Activated naive CD8-positive, alpha-beta T cell treated with anti-CD3 and anti-CD28 coated beads, Interleukin-2, amount 50 U/mL, for 24 hours (primary cell): ENCODE results near the gene KDM1A.
A peak's percentile ranks its signal among the peaks of the same experiment; 100 is the strongest.

Experiments
- ATAC-seq: fragments of 150-1000 bp; cut with Tn5 transposase; one replicate; pipeline ENCODE4 v1.10.0; 2021
- DNase-seq: peaks from one replicate; pipeline ENCODE4 v3.0.0; 2021
- H3K27ac Mint-ChIP-seq: one replicate; pipeline ENCODE4 v1.8.0; 2021; ENCODE audit warnings: mild to moderate bottlenecking, mixed read lengths
- H3K27me3 Mint-ChIP-seq: one replicate; pipeline ENCODE4 v1.8.0; 2021; ENCODE audit warnings: mixed read lengths
- H3K36me3 Mint-ChIP-seq: one replicate; pipeline ENCODE4 v1.8.0; 2021; ENCODE audit warnings: low read depth, mixed read lengths
- H3K4me1 Mint-ChIP-seq: one replicate; pipeline ENCODE4 v1.8.0; 2021; ENCODE audit warnings: mixed read lengths
- H3K4me3 Mint-ChIP-seq: one replicate; pipeline ENCODE4 v1.8.0; 2021; ENCODE audit warnings: mild to moderate bottlenecking, moderate library complexity, mixed read lengths
- H3K9me3 Mint-ChIP-seq: one replicate; pipeline ENCODE4 v1.8.0; 2021; ENCODE audit warnings: mixed read lengths

KDM1A gene

DNA sequence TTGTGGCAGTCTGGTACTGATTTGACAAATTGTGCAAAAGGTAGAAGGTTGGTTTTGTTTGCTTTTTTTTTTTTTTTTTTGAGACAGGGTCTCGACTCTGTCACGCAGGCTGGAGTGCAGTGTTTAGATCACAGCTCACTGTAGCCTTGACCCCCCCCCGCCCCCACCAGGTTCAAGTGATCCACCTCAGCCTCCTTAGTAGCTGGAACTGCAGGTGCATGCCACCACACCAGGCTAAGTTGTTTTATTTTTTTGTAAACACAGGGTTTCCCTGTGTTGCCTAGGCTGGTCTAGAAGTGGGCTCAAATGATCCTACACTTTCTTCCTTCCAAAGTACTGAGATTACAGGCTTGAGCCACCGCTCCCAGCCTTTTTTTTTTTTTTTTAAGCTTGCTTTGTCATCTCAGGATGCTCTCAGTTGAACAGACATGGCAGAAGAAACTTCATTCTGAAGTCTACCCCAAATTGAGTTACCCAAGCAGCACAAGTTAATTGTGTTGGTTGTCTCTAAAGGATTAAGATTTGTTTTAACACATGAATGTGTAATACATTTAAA, 8.2 kb downstream of the KDM1A start:
- Mint-ChIP-seq H3K27ac (no peak overlapping the region), H3K36me3 (peaks cover 11% of the 10 kb centered on the region), H3K4me3 (no peak overlapping the region), H3K4me1 (peaks cover 65% of the 10 kb centered on the region), H3K9me3 (peaks cover 8% of the 10 kb centered on the region), H3K27me3 (no peaks in the 10 kb centered on the region)
- ATAC-seq (no peak), DNase-seq (no peak)

DNA sequence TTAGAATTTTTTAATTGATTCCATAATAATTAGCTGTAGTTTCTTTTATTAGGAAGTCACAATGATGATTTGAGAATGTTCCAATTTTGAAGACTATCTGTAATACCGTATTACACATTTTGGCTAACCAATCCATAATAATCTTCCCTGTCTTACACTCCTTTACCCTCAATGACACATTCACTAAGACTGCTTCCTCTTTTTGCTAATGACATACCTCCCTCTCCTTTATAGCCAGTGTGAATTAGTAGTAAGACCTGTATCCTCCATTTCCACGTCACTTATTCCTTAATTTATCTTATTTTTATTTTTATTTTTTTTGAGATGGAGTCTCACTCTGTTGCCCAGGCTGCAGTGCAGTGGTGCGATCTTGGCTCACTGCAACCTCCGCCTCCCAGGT, 10.1 kb downstream of the KDM1A start:
- Mint-ChIP-seq H3K9me3 (no peaks in the 10 kb centered on the region), H3K4me3 (no peak overlapping the region), H3K27ac (no peak overlapping the region), H3K4me1 (peaks cover 55% of the 10 kb centered on the region), H3K27me3 (no peaks in the 10 kb centered on the region), H3K36me3 (peaks cover 6% of the 10 kb centered on the region)
- DNase-seq (no peak), ATAC-seq (no peak)

DNA sequence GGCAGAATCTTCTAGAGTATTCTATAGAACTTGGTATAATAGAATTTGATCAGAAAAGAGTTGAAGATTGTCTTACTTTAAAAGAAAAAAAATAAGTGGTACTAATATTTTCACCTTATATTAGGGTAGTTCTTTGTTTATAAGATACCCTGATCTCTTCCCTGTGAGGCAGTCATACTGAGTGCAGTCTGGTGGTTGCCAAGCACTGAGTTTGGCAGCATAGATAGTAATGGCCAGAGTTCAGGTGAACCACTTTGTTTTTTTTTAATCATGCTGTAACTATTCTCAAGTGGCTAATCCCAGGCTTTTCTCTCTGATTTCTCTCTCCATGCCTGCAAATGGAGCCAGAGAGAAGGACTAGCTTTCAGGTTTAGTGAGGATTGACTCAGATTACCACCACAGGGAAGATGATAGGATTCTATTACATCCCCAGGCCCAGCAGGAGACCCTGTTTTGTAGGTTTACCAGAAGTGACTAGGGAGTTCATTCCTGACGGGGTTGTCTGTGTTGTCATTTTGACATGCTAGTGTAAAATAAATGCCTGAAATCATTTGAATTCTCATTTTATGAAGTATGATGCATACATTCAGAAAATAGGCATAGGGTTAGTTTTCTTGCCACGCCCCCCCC, 16.7 kb downstream of the KDM1A start:
- Mint-ChIP-seq H3K4me1 (peaks cover 32% of the 10 kb centered on the region), H3K4me3 (no peak overlapping the region), H3K9me3 (no peaks in the 10 kb centered on the region), H3K27ac (no peak overlapping the region), H3K27me3 (no peaks in the 10 kb centered on the region), H3K36me3 (peaks cover 15% of the 10 kb centered on the region)
- ATAC-seq (no peak), DNase-seq (no peak)

DNA sequence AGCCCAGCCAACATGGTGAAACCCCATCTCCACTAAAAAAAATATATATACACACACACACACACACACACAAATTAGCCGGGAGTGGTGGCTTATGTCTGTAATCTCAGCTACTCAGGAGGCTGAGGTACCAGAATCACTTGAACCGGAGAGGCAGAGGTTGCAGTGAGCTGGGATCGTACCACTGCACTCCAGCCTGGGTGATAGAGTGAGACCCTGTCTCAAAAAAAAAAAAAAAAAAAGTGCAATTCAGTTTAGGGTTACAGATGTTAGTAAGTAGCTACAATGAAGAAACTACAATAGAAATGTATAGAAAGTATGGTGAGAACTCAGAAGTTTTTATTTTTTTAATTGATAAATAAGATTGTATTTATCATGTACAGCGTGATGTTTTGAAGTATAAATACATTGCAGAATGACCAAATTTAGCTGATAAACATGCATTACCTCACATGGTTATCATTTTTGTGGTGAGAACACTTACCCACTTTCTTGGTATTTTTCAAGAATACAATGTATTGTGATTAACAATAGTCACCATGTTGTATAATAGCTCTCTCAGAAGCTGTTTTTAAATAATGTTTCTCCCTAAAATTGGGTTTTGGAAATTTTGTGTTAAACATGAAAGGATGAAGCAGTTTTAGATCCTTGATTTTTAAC, 17.9 kb downstream of the KDM1A start:
- peaks cover 28% of the 10 kb centered on the region for H3K4me1 Mint-ChIP-seq
- DNase-seq (no peak), ATAC-seq (no peak)
- no peaks in the 10 kb centered on the region for H3K9me3 Mint-ChIP-seq
- no peaks in the 10 kb centered on the region for H3K27me3 Mint-ChIP-seq
- H3K4me3 Mint-ChIP-seq, result no peak overlapping the region
- peaks cover 16% of the 10 kb centered on the region for H3K36me3 Mint-ChIP-seq
- H3K27ac Mint-ChIP-seq, result no peak overlapping the region

DNA sequence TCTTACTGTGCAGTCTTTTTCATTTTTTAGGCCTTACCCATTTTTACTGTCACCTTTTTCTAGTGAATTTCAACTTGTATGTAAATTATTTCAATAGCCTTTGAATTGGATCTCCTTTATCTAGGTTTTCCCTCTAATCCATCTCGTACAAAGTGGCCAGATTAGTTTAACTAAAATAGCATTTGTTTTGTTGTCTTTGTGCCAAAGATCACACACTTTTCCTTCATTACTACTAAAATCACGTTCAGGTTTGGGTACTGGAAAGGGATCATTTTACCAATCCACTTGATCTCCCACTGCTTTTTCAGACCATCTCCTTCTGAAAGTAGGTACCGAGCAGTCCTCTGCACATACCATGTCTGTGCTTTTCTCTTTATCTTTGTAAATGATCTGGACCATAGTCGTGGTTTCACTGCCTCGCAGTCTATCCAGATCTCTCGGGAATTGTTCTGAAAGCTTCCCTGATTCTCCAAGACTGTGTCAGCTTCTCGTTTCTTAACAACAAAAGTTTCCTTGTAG, 20.1 kb downstream of the KDM1A start:
- Mint-ChIP-seq H3K4me3 (no peak overlapping the region), H3K9me3 (no peaks in the 10 kb centered on the region), H3K27ac (no peak overlapping the region), H3K4me1 (peaks cover 26% of the 10 kb centered on the region), H3K36me3 (peaks cover 14% of the 10 kb centered on the region), H3K27me3 (no peaks in the 10 kb centered on the region)
- DNase-seq, result no peak
- ATAC-seq, result no peak

DNA sequence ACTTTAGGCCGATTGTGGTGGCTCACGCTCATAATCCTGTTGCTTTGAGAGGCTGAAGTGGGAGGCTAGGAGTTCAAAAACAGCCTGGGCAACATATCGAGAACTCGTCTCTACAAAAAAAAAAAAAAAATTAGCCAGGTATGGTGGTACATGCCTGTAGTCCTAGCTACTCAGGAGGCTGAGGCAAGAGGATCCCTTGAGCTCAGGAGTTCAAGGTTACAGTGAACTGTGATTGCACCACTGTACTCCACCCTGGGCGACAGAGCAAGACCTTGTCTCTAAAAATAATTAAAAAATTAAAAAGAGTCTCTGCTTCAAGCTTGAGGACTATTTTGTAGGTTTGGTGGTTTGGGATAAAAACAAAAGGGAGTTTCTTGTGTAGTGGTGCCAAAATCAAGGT, 21.2 kb downstream of the KDM1A start:
- ATAC-seq (no peak), DNase-seq (no peak)
- Mint-ChIP-seq H3K9me3 (no peaks in the 10 kb centered on the region), H3K36me3 (peaks cover 14% of the 10 kb centered on the region), H3K4me1 (peaks cover 31% of the 10 kb centered on the region), H3K27me3 (no peaks in the 10 kb centered on the region), H3K27ac (no peak overlapping the region), H3K4me3 (no peak overlapping the region)

DNA sequence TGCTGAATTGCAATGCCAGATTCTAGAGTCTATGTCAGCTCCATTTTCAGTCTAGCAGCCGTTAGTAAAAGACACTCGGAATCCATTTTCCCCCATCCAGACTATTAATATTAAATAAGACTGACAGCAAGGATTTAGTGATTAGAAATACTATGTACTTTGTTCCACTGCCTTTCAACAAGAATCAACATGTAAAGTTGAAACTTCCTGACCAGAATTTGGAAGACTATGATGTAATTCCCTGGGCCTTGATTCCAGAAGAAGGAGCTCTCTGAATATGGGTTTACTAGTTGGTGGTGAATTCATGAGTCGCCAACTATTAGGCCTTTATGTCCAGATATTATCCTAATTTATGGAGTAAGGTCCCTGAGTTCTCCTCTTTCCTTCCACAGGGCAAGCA, 24.8 kb downstream of the KDM1A start:
- DNase-seq (no peak), ATAC-seq (no peak)
- Mint-ChIP-seq H3K4me3 (no peak overlapping the region), H3K27ac (no peak overlapping the region), H3K27me3 (no peaks in the 10 kb centered on the region), H3K4me1 (peaks cover 29% of the 10 kb centered on the region), H3K36me3 (peaks cover 17% of the 10 kb centered on the region), H3K9me3 (no peaks in the 10 kb centered on the region)

DNA sequence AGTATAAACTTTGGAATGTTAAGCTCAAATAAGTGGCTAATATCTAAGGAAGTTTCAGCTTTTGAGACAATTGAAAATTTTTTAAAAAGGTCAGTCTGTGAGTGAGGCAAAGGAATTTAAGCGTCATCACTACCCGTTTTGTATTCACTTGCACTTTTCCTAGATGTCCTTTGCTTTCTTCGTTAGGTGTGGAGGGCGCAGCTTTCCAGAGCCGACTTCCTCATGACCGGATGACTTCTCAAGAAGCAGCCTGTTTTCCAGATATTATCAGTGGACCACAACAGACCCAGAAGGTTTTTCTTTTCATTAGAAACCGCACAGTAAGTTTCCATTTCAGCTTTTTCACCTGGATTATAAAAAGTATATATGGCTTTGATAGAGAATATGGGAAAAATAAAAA, 30.9 kb downstream of the KDM1A start:
- Mint-ChIP-seq H3K9me3 (no peaks in the 10 kb centered on the region), H3K27me3 (no peaks in the 10 kb centered on the region), H3K36me3 (peaks cover 19% of the 10 kb centered on the region), H3K4me3 (no peak overlapping the region), H3K27ac (no peak overlapping the region), H3K4me1 (peaks cover 12% of the 10 kb centered on the region)
- DNase-seq, result no peak
- ATAC-seq, result no peak

DNA sequence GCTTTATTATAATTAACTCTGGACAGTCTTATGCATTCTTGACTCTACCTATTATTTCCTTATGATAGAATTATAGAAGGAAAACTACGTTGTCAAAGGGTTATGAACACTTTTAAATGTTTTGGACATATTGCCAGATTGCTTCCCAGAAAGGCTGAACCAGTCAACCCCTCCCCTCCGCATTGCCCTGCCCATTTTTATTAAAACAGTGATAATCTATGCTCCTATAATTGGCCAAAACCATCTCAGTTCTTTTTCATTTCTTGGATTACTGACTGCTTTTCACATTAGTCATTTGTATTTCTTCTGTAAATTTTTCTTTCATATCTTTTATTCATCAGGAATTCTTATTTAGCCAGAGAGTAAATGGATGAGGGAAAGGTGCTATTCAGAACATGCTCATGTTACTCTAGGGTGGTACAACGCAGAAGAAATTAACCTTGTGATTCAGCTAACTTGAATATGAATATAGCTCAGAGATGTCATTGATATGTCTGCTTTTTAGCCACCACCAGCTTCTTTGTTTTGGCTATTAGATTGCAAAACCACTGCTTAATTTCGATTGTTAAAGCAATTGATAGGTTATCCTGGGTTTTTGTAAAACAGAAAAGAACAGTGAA, 32.1 kb downstream of the KDM1A start:
- Mint-ChIP-seq H3K4me1 (peaks cover 4% of the 10 kb centered on the region), H3K9me3 (no peaks in the 10 kb centered on the region), H3K36me3 (peaks cover 21% of the 10 kb centered on the region), H3K4me3 (no peak overlapping the region), H3K27me3 (no peaks in the 10 kb centered on the region), H3K27ac (no peak overlapping the region)
- no peak for ATAC-seq
- no peak for DNase-seq

DNA sequence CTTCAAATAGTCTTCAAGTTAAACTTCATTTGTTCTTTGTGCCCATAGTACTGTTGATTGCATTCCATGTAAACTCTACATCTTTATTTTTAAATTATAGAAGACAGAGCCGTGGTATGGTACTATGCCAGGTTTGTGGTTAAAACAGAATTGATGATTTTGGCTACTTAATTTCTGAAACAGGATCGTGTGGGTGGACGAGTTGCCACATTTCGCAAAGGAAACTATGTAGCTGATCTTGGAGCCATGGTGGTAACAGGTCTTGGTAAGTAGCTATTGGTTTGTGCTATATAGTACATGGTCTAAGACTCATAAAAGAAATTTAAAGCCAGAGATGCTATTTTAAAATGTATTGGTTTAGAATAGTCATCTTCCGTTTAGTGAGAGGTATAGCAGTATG, 38.0 kb downstream of the KDM1A start:
- Mint-ChIP-seq H3K4me3 (no peak overlapping the region), H3K36me3 (peaks cover 51% of the 10 kb centered on the region), H3K4me1 (peaks cover 7% of the 10 kb centered on the region), H3K9me3 (no peaks in the 10 kb centered on the region), H3K27me3 (no peaks in the 10 kb centered on the region), H3K27ac (no peak overlapping the region)
- no peak for DNase-seq
- peak; percentile 52 for ATAC-seq

DNA sequence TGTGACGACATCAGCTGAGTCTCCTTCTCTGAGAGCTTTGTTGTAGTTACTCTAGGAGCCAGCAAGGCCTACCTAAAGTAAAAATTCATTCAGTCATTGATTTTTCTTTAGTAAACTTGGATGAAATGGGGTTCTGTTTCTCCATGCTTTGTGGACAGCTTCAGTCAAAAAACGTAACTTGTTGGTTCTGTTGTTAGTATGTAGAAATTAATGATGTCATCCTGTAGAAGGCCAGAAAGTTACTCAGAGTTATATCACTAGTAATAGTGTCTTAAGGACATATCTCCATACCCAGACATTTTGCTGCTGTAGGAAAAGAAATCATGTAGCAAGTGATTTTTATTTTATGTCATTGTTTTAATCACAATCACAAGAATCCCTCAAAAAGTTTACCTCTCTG, 43.0 kb downstream of the KDM1A start:
- ATAC-seq (no peak), DNase-seq (no peak)
- no peaks in the 10 kb centered on the region for H3K9me3 Mint-ChIP-seq
- H3K27ac Mint-ChIP-seq, result no peak overlapping the region
- no peak overlapping the region for H3K4me3 Mint-ChIP-seq
- H3K36me3 Mint-ChIP-seq, result peaks cover 47% of the 10 kb centered on the region
- H3K27me3 Mint-ChIP-seq, result no peaks in the 10 kb centered on the region
- H3K4me1 Mint-ChIP-seq, result peaks cover 2% of the 10 kb centered on the region

DNA sequence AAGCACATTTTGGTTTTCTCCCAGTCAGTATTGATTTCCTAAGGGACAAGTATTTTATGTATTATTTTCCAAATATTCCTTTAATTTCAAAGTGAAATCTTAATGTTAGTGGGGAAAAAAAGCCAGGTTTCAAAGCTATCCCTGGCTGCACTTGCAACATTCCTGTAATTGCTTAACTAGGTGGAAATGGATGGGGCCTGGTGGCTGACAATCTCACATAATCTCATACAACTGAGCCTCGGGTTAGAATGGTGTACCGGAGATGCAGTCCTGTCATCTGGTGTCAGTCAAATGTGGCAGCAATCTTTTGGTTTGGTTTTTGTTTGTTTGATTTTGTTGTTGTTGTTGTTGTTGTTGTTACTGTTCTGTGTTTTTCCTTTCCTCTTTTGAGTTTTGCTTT, 46.1 kb downstream of the KDM1A start:
- H3K27ac Mint-ChIP-seq, result no peak overlapping the region
- no peaks in the 10 kb centered on the region for H3K27me3 Mint-ChIP-seq
- peaks cover 52% of the 10 kb centered on the region for H3K36me3 Mint-ChIP-seq
- H3K4me3 Mint-ChIP-seq, result no peak overlapping the region
- no peak for DNase-seq
- peaks cover 9% of the 10 kb centered on the region for H3K4me1 Mint-ChIP-seq
- H3K9me3 Mint-ChIP-seq, result no peaks in the 10 kb centered on the region
- no peak for ATAC-seq

DNA sequence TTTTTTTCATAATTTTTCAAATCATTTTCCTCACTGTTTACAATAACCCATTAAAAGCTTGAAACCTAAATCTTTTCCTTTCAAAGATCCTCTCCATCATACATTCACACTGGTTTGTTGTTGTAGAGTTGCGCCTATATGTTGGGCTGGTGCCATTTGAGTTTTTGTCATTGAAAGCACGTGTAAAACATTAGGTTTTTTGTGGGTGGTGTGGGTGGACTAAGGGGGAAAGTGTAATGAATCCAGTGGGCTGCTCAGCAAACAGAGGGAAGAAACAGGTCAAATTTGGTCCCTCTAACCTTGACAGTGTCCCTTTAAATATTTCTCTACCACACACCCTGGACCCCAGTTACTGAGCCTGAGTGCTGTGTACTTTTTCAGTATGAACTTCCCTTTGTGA, 46.8 kb downstream of the KDM1A start:
- Mint-ChIP-seq H3K36me3 (peaks cover 48% of the 10 kb centered on the region), H3K27me3 (no peaks in the 10 kb centered on the region)
- DNase-seq, result no peak

DNA sequence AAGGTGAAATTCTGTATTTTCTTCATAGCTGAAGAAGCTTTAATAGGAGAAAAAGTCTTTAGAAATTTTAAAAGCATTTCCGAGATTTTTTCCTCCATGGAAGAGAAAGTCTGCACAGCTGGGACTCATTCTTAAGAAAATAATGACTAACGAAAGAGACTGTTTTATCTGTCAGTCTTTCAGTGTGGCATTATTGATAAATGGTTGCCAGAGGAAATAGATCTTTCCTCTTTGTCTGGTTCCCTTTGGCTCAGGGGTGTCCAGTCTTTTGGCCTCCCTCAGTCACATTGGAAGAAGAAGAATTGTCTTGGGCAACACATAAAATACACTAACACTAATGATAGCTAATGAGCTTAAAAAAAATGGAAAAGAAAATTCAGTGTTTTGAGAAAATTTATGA, 49.9 kb downstream of the KDM1A start:
- Mint-ChIP-seq H3K27me3 (no peaks in the 10 kb centered on the region), H3K4me1 (peaks cover 9% of the 10 kb centered on the region), H3K36me3 (peaks cover 54% of the 10 kb centered on the region), H3K27ac (no peak overlapping the region), H3K4me3 (no peak overlapping the region), H3K9me3 (no peaks in the 10 kb centered on the region)
- ATAC-seq, result no peak
- DNase-seq, result no peak

More for the DNA sequence above, 46.8 kb downstream of the KDM1A start:
- Mint-ChIP-seq H3K4me1 (peaks cover 9% of the 10 kb centered on the region), H3K27ac (no peak overlapping the region), H3K4me3 (no peak overlapping the region), H3K9me3 (no peaks in the 10 kb centered on the region)
- no peak for ATAC-seq

DNA sequence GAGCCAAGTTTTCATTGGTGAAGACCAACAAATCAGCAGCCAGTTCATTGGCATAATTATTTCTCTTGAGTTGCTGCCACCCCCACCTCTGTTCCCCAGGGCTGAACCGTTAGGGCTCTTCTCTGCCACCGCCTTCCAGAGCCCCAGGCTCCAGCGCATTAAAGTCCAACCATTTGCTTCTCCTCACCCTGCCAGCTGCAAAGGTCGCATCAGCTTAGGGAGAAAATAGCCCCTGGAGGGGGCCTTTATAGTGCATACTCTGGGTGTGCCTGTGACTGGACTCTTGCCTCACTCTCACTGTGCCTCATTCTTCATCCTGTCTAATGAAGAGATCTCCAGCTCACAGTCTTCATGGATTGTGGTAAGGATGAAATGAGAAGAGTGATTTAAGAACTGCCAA, 50.4 kb downstream of the KDM1A start:
- Mint-ChIP-seq H3K4me3 (no peak overlapping the region), H3K27ac (no peak overlapping the region), H3K4me1 (peaks cover 9% of the 10 kb centered on the region), H3K27me3 (no peaks in the 10 kb centered on the region), H3K9me3 (no peaks in the 10 kb centered on the region), H3K36me3 (peaks cover 54% of the 10 kb centered on the region)
- no peak for ATAC-seq
- DNase-seq, result no peak
